Posterior vena cava (tissue), 2 donors: ENCODE measurements around the gene TMEM258. TPM values are rescaled to one million over a fixed set of nuclear protein-coding genes. Genes with fewer than 3 reads are reported as not detected.

ENCODE experiments used
- DNase-seq: peaks from one replicate; pipeline ENCODE4 v3.0.0-alpha.2; 2020; ENCODE audit warnings: low spot score
- intact Hi-C, 2 donors: fragments of 100-400 bp; cut with DNase I; formaldehyde crosslinking; loops; one replicate each; pipeline versions ENCODE4 v1.14.1 to v1.14.2; 2022 to 2023
- total RNA-seq, 2 donors: library from RNA; stranded (reverse); fragmentation: NEBNext Ultra II Directional; extraction: Animal tissue kit (Norgen Biotek cat#: 25700); gene quantifications; one replicate each; pipeline ENCODE4 v1.2.1, GENCODE V29; 2021
- donor health status: DM: yes; HTN: yes; CAD: no.
- donor health status: DM: yes; HTN: yes; CAD: no.

The TMEM258 gene
- total RNA-seq, 2 donors from 2014 or later: 78.2 to 84.7 TPM

GRCh38 chr11:61827571-61828378, 35.4 kb upstream of the TMEM258 start, which contains the start of gene FADS2:
Gene FADS2 (plus strand): TSS chr11:61828300. CDS start chr11:61828391, 91 bp downstream.
- intact Hi-C loops: no loop called here

DNA sequence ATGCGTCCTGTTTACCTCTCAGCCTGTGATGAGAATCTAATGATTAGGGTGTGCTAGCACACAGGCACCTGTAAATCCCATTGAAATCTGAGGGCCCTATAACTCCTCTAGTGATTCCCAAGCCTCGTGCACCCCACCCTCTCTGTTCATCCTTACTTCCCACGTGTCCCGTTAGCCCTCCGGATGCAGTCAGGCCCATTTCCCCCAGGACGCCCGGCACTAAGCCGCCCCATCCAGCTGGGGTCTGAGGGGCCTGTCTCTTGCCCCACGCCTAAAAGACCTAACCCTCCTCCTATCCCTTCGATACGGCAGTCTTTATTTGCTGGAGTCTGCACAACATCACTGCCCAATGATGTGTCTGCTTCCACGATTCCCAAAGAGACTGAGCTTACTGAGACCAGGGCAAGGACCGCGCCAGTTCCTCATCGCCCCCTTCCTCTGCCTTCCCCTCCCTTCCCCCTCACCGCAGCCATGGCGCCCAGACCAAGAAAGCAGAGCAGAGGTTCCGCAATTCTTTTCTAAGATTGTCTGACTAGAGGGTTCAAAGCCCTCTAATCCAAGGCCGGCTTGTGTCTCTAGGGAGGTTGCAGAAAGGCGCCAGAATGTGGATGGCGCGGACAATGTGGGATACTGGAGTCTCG, 34.7 kb upstream of the TMEM258 start:
- intact Hi-C loops: no loop called here
- DNase-seq: peak; percentile 86

More at GRCh38 chr11:61827571-61828378, 35.4 kb upstream of the TMEM258 start, which contains the start of gene FADS2:
- peak; percentile 99 for DNase-seq

DNA sequence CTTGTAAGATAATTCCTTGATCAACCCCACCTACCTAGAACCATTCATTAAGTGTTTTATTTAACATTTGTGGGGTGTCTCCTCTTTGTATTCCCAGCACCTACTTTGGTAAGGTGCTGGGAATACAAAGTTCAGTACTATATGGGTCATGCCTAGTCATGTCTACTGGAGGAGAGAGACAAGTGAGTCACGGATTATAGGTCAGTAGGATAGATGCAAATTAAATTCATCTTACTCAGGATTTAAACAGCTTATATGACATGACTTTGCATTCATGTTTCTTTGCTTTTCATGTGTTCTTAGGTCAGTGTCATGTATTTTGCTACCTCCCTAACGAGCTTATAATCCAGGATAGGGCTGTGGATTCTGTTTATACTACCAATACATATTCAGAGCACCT, 27.8 kb upstream of the TMEM258 start:
- no peak for DNase-seq
- intact Hi-C loops: no loop called here

- intact Hi-C loops: no loop called here
- DNase-seq: no peak
These were observed 25.2 kb upstream of the TMEM258 start for GRCh38 chr11:61817471-61818202.

DNA sequence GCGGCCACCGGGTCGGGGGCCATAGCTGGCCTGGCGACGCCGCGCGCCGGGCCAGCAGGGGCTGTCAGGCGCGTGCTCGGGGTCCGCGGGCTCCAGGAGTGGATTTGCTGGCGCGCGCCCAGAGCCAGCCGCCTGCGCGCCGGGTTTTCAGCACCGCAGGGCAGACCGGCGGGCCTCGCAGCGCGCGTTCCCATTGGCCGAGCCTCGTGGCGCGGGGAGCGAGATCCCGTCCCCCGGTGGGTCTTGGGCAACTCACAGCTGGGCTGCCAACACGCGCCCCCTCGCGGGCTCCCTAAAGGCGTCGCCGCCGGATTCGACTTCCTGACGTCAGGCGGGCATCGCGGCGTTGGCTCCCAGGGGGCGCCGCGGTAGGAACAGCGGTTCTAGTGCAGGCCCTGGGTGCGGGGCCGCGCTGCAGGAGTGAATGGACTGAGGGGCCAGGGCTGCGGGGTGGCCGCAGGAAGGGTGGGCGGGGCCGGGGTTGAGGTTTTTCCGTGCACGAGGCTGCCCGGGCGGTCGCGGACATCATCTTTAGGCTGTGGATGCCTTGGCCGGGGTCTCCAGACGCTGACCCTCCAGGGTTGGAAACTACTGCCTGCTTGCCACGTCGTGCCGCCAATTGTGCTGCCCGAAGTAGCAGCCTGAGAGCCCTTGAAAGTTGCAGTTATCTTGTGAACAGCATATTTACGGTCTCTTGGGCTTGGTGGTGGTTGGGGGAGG, 24.5 kb upstream of the TMEM258 start, which contains the start of gene FADS1:
Gene FADS1, minus strand, starts transcription at position 268 of the 720 bp plus-strand sequence. Its CDS starts 74 bp downstream, at position 194.
- peak; percentile 97 for DNase-seq
- intact Hi-C loops: no loop called here

GRCh38 chr11:61815790-61816735, 23.7 kb upstream of the TMEM258 start:
- DNase-seq: peak; percentile 92
- intact Hi-C loops: no loop called here

GRCh38 chr11:61814958-61815789, 22.8 kb upstream of the TMEM258 start:
- DNase-seq: peak; percentile 99
- intact Hi-C loops: loop anchor here in 1 of 2 donors (5.0 kb wide), 1 partner anchor 292 kb away; no protein-coding TSS in a partner anchor

GRCh38 chr11:61814247-61814957, 22.0 kb upstream of the TMEM258 start:
- no peak for DNase-seq
- intact Hi-C loops: loop anchor here in 1 of 2 donors (5.0 kb wide), 1 partner anchor 293 kb away; no protein-coding TSS in a partner anchor

- no peak for DNase-seq
- intact Hi-C loops: loop anchor here in 1 of 2 donors (5.0 kb wide), 1 partner anchor 294 kb away; no protein-coding TSS in a partner anchor
These were observed 20.5 kb upstream of the TMEM258 start for GRCh38 chr11:61812736-61813411.

DNA sequence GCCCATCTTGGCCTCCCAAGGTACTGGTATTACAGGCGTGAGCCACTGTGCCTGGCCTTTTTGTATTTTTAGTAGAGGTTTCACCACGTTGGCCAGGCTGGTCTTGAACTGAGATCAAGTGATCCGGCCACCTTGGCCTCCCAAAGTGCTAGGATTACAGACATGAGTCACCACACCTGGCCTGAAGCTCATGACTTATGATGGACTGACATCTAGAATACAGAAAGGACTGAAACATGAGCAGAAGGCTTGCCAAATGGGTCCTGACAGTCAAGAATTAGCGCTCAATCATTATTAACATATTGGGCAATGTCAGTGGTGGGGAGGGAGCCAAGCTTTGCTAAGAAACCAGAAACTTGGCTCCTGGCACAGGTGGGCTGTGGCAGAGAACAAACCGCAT, 19.4 kb upstream of the TMEM258 start:
- no peak for DNase-seq
- intact Hi-C loops: loop anchor here in 1 of 2 donors (5.0 kb wide), 1 partner anchor 295 kb away; no protein-coding TSS in a partner anchor

GRCh38 chr11:61810671-61811175, 18.3 kb upstream of the TMEM258 start:
- DNase-seq: no peak
- intact Hi-C loops: loop anchor here (1.0 to 5.0 kb wide), 2 partner anchors 45 to 297 kb away; no protein-coding TSS in a partner anchor

GRCh38 chr11:61806785-61807184, 14.4 kb upstream of the TMEM258 start:
- intact Hi-C loops: loop anchor here in 1 of 2 donors (10.0 kb wide), 1 partner anchor 748 kb away; no protein-coding TSS in a partner anchor
- DNase-seq: no peak

- DNase-seq: no peak
- intact Hi-C loops: loop anchor here in 1 of 2 donors (10.0 kb wide), 1 partner anchor 750 kb away; no protein-coding TSS in a partner anchor
These were observed 12.7 kb upstream of the TMEM258 start for GRCh38 chr11:61805146-61805545.

DNA sequence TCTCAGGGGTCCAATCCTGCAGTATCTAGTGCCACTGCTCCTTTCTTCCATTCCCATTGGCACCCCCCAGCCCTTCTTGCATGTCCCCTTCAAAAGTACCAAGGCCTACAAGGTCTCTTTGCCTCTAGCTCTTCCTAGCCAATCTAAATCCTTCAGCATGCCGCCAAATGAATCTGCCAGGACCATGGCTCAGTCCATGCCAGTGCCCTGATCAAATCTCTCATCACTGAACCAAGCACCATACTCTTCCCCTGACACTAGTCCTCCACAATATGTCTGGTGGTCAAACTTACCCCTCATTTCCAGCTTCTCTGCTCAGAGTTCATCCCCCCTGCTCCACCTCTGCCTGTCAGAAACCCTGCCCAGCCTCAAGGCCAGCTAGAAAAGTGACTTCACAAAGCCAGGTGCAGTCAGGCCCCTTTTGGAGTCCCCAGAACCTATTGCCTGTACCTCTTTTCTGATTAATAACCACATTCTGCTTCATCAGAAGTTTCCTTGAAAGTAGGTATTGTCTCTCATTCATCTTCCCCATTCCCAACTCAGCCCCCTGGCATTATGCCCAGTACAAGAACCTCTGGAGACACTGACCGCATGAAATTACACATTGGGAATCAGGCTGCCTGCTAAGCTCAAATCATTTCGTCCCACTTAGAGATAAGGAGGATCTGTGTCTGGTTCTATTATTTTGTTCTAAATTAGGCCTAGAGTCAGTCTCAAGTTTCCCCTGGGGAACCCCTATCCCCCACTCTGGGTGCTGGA, 11.7 kb upstream of the TMEM258 start:
- intact Hi-C loops: loop anchor here in 1 of 2 donors (10.0 kb wide), 1 partner anchor 751 kb away; no protein-coding TSS in a partner anchor
- no peak for DNase-seq
